ENCODE results near the gene GINS1.

GRCh38 chr20:25408170-25408547 lies 686 bp downstream of the GINS1 start:
- TF ChIP-seq POLR2A (IDR thresholded peaks at IDR 0.05): no peak
- TF ChIP-seq CTCF (IDR thresholded peaks at IDR 0.05): no peak
